Smooth muscle cell (in vitro differentiated cells): ENCODE data around the gene MAD1L1. TPM values are rescaled to one million over a fixed set of nuclear protein-coding genes. Genes with fewer than 3 reads are reported as not detected.

Source experiments
- DNase-seq: peaks from one replicate; lab custom pipeline; 2025; ENCODE audit not compliant: unreplicated experiment; lab: John Stamatoyannopoulos, UW
- H2AFZ ChIP-seq: fragments of 200-600 bp; sonication (generic); 2 replicates; pipeline ENCODE4 v1.6.0; 2016; ENCODE audit warnings: antibody characterized with exemption, low read depth, mild to moderate bottlenecking
- H3F3A ChIP-seq: fragments of 200-600 bp; sonication (generic); 2 replicates; pipeline ENCODE4 v1.6.0; 2017; ENCODE audit warnings: antibody characterized with exemption, low read depth
- H3K27ac ChIP-seq: fragments of 200-600 bp; sonication (generic); 2 replicates; pipeline ENCODE4 v1.5.1; 2016; ENCODE audit warnings: low read depth, mild to moderate bottlenecking
- H3K27me3 ChIP-seq: fragments of 200-600 bp; sonication (generic); 2 replicates; pipeline ENCODE4 v1.6.1; 2016; ENCODE audit warnings: low read depth, mild to moderate bottlenecking
- H3K36me3 ChIP-seq: fragments of 200-600 bp; sonication (generic); 2 replicates; pipeline ENCODE4 v1.5.1; 2016; ENCODE audit warnings: low read depth
- H3K4me1 ChIP-seq: fragments of 200-600 bp; sonication (generic); 2 replicates; pipeline ENCODE4 v1.5.1; 2016; ENCODE audit warnings: low read depth
- H3K4me2 ChIP-seq: fragments of 200-600 bp; sonication (generic); 2 replicates; pipeline ENCODE4 v1.6.0; 2016; ENCODE audit warnings: mild to moderate bottlenecking
- H3K4me3 ChIP-seq: fragments of 200-600 bp; sonication (generic); 2 replicates; pipeline ENCODE4 v1.5.1; 2016; ENCODE audit warnings: mild to moderate bottlenecking
- H3K79me2 ChIP-seq: fragments of 200-600 bp; sonication (generic); 2 replicates; pipeline ENCODE4 v1.6.0; 2016; ENCODE audit warnings: low read depth, mild to moderate bottlenecking
- H3K9ac ChIP-seq: fragments of 200-600 bp; sonication (generic); 2 replicates; pipeline ENCODE4 v1.6.0; 2016; ENCODE audit warnings: low read depth
- H3K9me3 ChIP-seq: fragments of 200-600 bp; sonication (generic); replicated peaks from 2 replicates; pipeline ENCODE4 v1.5.1; 2016; ENCODE audit warnings: low read depth
- H4K20me1 ChIP-seq: fragments of 200-600 bp; sonication (generic); 2 replicates; pipeline ENCODE4 v1.6.0; 2016; ENCODE audit warnings: low read depth
- CTCF ChIP-seq: fragments of 200-600 bp; sonication (generic); IDR thresholded peaks from 2 replicates; pipeline ENCODE4 v1.5.1; 2017; ENCODE audit warnings: borderline replicate concordance, mild to moderate bottlenecking, antibody characterized with exemption; ENCODE audit not compliant: insufficient read depth, poor library complexity, severe bottlenecking
- WGBS: methylation state at CpG from one replicate; pipeline ENCODE4 v1.1.7; 2016; ENCODE audit warnings: low lambda C conversion rate; 5-methylcytosine and 5-hydroxymethylcytosine counted together
- polyA plus RNA-seq: library from polyadenylated mRNA; unstranded; fragments of >200 nt; fragmentation: Nextera tagmentation; extraction: Ambion mirVana; gene quantifications from 2 replicates; pipeline ENCODE4 v1.2.1, GENCODE V29; 2016
- total RNA-seq: library from RNA; depleted of rRNA; stranded (reverse); fragments of >200 nt; gene quantifications from 2 replicates; pipeline ENCODE4 v1.2.3, GENCODE V29; 2014

Gene MAD1L1
- total and polyA plus RNA-seq, 2 experiments from 2014 or later, result 33.4 to 60.7 TPM

- Histone ChIP-seq H3K9me3 (no peaks in the 10 kb centered on the region), H2AFZ (no peak overlapping the region), H3K27ac (no peak overlapping the region), H3K27me3 (no peaks in the 10 kb centered on the region), H3F3A (no peaks in the 10 kb centered on the region), H3K36me3 (peaks cover 3% of the 10 kb centered on the region), H3K9ac (no peak overlapping the region), H4K20me1 (peaks cover 18% of the 10 kb centered on the region), H3K79me2 (no peaks in the 10 kb centered on the region), H3K4me1 (no peaks in the 10 kb centered on the region), H3K4me2 (no peak overlapping the region), H3K4me3 (no peak overlapping the region)
- DNase-seq, result no peak
- WGBS, result 100% methylated on average over 6 of the region's 8 CpGs
- no peak for TF ChIP-seq CTCF
Measured at GRCh38 chr7:2219606-2220005, 13.1 kb downstream of the MAD1L1 start.

- TF ChIP-seq CTCF, result no peak
- Histone ChIP-seq H3K27ac (no peak overlapping the region), H3K36me3 (peaks cover 3% of the 10 kb centered on the region), H3K9ac (no peak overlapping the region), H4K20me1 (peaks cover 18% of the 10 kb centered on the region), H3K79me2 (no peaks in the 10 kb centered on the region), H2AFZ (no peak overlapping the region), H3F3A (no peaks in the 10 kb centered on the region), H3K27me3 (no peaks in the 10 kb centered on the region), H3K4me2 (no peak overlapping the region), H3K9me3 (no peaks in the 10 kb centered on the region), H3K4me3 (no peak overlapping the region), H3K4me1 (no peaks in the 10 kb centered on the region)
- 95% methylated on average over 14 of the region's 15 CpGs for WGBS
- no peak for DNase-seq
Measured at GRCh38 chr7:2219136-2219535, 13.6 kb downstream of the MAD1L1 start.

- H3K9me3 ChIP-seq, result no peaks in the 10 kb centered on the region
- no peaks in the 10 kb centered on the region for H3K4me1 ChIP-seq
- no peak overlapping the region for H3K4me2 ChIP-seq
- H3K9ac ChIP-seq, result no peak overlapping the region
- no peak for DNase-seq
- no peaks in the 10 kb centered on the region for H3K27me3 ChIP-seq
- peaks cover 18% of the 10 kb centered on the region for H4K20me1 ChIP-seq
- peaks cover 3% of the 10 kb centered on the region for H3K36me3 ChIP-seq
- no peak overlapping the region for H3K27ac ChIP-seq
- H3K79me2 ChIP-seq, result no peaks in the 10 kb centered on the region
- no peaks in the 10 kb centered on the region for H3F3A ChIP-seq
- 91% methylated on average over 9 of the region's 9 CpGs for WGBS
- TF ChIP-seq CTCF, result no peak
- no peak overlapping the region for H3K4me3 ChIP-seq
- no peak overlapping the region for H2AFZ ChIP-seq
Measured at GRCh38 chr7:2218444-2218785, 14.3 kb downstream of the MAD1L1 start.

GRCh38 chr7:2217716-2218443 lies 14.9 kb downstream of the MAD1L1 start:
- DNase-seq, result no peak
- 91% methylated on average over 19 of the region's 19 CpGs for WGBS
- no peak overlapping the region for H3K4me2 ChIP-seq
- peaks cover 3% of the 10 kb centered on the region for H3K36me3 ChIP-seq
- H3K9me3 ChIP-seq, result no peaks in the 10 kb centered on the region
- H2AFZ ChIP-seq, result no peak overlapping the region
- no peaks in the 10 kb centered on the region for H3K27me3 ChIP-seq
- no peaks in the 10 kb centered on the region for H3K4me1 ChIP-seq
- no peak overlapping the region for H3K27ac ChIP-seq
- TF ChIP-seq CTCF, result no peak
- no peak overlapping the region for H3K4me3 ChIP-seq
- H3K79me2 ChIP-seq, result no peaks in the 10 kb centered on the region
- no peaks in the 10 kb centered on the region for H3F3A ChIP-seq
- H4K20me1 ChIP-seq, result peaks cover 18% of the 10 kb centered on the region
- H3K9ac ChIP-seq, result no peak overlapping the region
